Karpas-422 (cell line): ENCODE measurements around the gene HSD3B2. TPM values are rescaled to one million over a fixed set of nuclear protein-coding genes. Genes with fewer than 3 reads are reported as not detected.

Experiments used
- DNase-seq: peaks from one replicate; pipeline ENCODE4 v3.0.0-alpha.2; 2015
- H2AFZ ChIP-seq: fragments of 200-600 bp; sonication (generic); 2 replicates; pipeline ENCODE4 v1.6.1; 2014; ENCODE audit warnings: antibody characterized with exemption, low read length, mixed read lengths
- H3K27ac ChIP-seq: fragments of 200-600 bp; sonication (generic); 2 replicates; pipeline ENCODE4 v1.5.1; 2014; ENCODE audit warnings: mild to moderate bottlenecking, low read length, moderate library complexity
- H3K27me3 ChIP-seq: fragments of 200-600 bp; sonication (generic); 2 replicates; pipeline ENCODE4 v1.6.1; 2014; ENCODE audit warnings: low read length, mixed read lengths
- H3K36me3 ChIP-seq: fragments of 200-600 bp; sonication (generic); 2 replicates; pipeline ENCODE4 v1.6.1; 2014; ENCODE audit warnings: low read length, mixed read lengths; ENCODE audit not compliant: insufficient read depth
- H3K4me1 ChIP-seq: fragments of 200-600 bp; sonication (generic); 2 replicates; pipeline ENCODE4 v1.6.1; 2014; ENCODE audit warnings: mild to moderate bottlenecking, low read length, mixed read lengths
- H3K4me2 ChIP-seq: fragments of 200-600 bp; sonication (generic); 2 replicates; pipeline ENCODE4 v1.6.1; 2014; ENCODE audit warnings: low read length, low read depth, mild to moderate bottlenecking; ENCODE audit not compliant: poor library complexity, severe bottlenecking
- H3K4me3 ChIP-seq: fragments of 200-600 bp; sonication (generic); 2 replicates; pipeline ENCODE4 v1.5.1; 2014; ENCODE audit warnings: mild to moderate bottlenecking, antibody characterized with exemption, low read length, mixed read lengths
- H3K79me2 ChIP-seq: fragments of 200-600 bp; sonication (generic); 2 replicates; pipeline ENCODE4 v1.6.1; 2014; ENCODE audit warnings: mild to moderate bottlenecking, low read length, mixed read lengths
- H3K9ac ChIP-seq: fragments of 200-600 bp; sonication (generic); 2 replicates; pipeline ENCODE4 v1.6.0; 2014; ENCODE audit warnings: low read length
- H3K9me2 ChIP-seq: fragments of 200-600 bp; sonication (generic), shearing (Covaris generic); replicated peaks from 2 replicates; pipeline ENCODE4 v1.6.0; 2014; ENCODE audit warnings: mild to moderate bottlenecking, low read length, moderate library complexity; ENCODE audit not compliant: insufficient read depth
- H3K9me3 ChIP-seq: fragments of 300-700, 200-600 bp; sonication (generic); 2 replicates; pipeline ENCODE4 v1.6.1; 2014; ENCODE audit warnings: low read length, mixed read lengths
- H4K20me1 ChIP-seq: fragments of 200-600 bp; sonication (generic); 2 replicates; pipeline ENCODE4 v1.6.1; 2014; ENCODE audit warnings: mild to moderate bottlenecking, antibody characterized with exemption, low read length, low read depth; ENCODE audit not compliant: insufficient read depth
- total RNA-seq: library from RNA; depleted of rRNA; stranded (reverse); fragments of >200 nt; shearing (Covaris generic); gene quantifications from 2 replicates; pipeline ENCODE4 v1.2.3, GENCODE V29; 2014; ENCODE audit warnings: low replicate concordance; rRNA removed

Gene HSD3B2
- total RNA-seq, 1 experiment from 2014 or later, result not detected

DNA sequence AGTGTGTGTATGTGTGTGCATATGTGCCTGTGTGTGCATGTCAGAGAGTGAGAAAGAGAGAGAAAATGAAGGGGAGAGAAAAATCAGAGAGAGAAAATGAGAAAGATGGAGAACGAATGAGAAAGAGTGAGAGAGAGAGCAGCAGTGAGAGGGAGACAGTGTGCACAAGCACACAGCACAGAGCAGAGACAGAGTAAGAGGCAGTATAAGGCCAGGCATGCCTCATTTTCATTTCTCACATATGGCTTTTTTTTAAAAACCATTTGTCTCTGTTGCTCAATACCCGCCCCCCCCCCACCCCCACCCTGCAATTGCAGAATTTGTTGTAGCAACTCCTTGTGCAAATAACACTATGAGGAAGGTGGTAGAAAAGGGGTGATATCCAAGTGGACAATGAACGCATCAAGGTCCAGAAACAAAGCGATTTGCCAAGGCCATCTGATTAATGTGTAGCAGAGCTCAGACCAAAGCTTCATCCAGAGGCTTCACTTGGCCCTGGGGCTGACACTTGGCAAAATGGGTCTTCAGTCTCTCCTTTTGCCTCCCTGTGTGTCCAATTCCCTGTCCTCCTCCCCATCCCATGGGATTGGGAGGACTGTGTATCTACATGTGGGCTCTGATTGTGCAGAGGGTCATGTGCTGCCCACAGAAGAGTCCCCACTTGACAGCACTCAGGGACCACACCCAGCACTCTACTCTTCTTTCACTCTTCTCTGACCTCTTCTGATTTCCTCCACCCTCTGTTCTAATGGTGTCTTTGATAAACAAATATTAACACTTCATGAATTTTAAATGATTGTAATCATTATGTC, 53.1 kb downstream of the HSD3B2 start:
- H3K36me3 ChIP-seq, result no peaks in the 10 kb centered on the region
- H3K4me1 ChIP-seq, result no peaks in the 10 kb centered on the region
- H3K27ac ChIP-seq, result no peak overlapping the region
- H3K4me2 ChIP-seq, result no peak overlapping the region
- no peak overlapping the region for H3K9ac ChIP-seq
- H3K9me3 ChIP-seq, result no peaks in the 10 kb centered on the region
- H3K79me2 ChIP-seq, result no peaks in the 10 kb centered on the region
- no peak overlapping the region for H2AFZ ChIP-seq
- no peak for DNase-seq
- H3K9me2 ChIP-seq, result no peaks in the 10 kb centered on the region
- H4K20me1 ChIP-seq, result no peaks in the 10 kb centered on the region
- no peaks in the 10 kb centered on the region for H3K27me3 ChIP-seq
- no peak overlapping the region for H3K4me3 ChIP-seq

DNA sequence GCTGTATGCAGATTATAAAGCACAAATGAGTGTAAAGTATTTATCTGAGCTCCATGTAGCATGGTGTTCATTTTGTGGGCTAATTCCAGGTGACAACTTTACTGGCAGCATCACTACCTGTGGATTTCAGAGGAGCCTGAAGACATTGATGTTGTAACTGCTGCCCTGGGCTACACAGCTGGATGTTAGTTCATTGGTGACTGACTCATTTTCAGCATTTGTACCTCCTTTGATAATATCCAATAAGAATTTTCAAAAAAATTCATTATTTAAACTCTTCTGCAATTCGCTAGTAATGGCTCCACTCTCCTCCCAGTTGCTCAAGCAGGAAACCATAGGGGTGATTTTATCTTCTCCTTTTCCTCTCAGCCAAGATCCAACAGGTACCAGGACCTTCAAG, 54.8 kb downstream of the HSD3B2 start:
- Histone ChIP-seq H3K9ac (no peak overlapping the region), H3K9me3 (no peaks in the 10 kb centered on the region), H4K20me1 (no peaks in the 10 kb centered on the region), H3K27ac (no peak overlapping the region), H3K4me2 (no peak overlapping the region), H3K9me2 (no peaks in the 10 kb centered on the region), H3K79me2 (no peaks in the 10 kb centered on the region), H3K4me1 (no peaks in the 10 kb centered on the region), H2AFZ (no peak overlapping the region), H3K36me3 (no peaks in the 10 kb centered on the region), H3K27me3 (no peaks in the 10 kb centered on the region), H3K4me3 (no peak overlapping the region)
- no peak for DNase-seq

GRCh38 chr1:119470377-119470776, 55.4 kb downstream of the HSD3B2 start:
- no peaks in the 10 kb centered on the region for H3K9me2 ChIP-seq
- H4K20me1 ChIP-seq, result no peaks in the 10 kb centered on the region
- DNase-seq, result no peak
- H3K4me2 ChIP-seq, result no peak overlapping the region
- no peak overlapping the region for H2AFZ ChIP-seq
- H3K9me3 ChIP-seq, result no peaks in the 10 kb centered on the region
- no peak overlapping the region for H3K27ac ChIP-seq
- H3K79me2 ChIP-seq, result no peaks in the 10 kb centered on the region
- H3K4me3 ChIP-seq, result no peak overlapping the region
- no peak overlapping the region for H3K9ac ChIP-seq
- H3K36me3 ChIP-seq, result no peaks in the 10 kb centered on the region
- no peaks in the 10 kb centered on the region for H3K4me1 ChIP-seq
- H3K27me3 ChIP-seq, result no peaks in the 10 kb centered on the region

DNA sequence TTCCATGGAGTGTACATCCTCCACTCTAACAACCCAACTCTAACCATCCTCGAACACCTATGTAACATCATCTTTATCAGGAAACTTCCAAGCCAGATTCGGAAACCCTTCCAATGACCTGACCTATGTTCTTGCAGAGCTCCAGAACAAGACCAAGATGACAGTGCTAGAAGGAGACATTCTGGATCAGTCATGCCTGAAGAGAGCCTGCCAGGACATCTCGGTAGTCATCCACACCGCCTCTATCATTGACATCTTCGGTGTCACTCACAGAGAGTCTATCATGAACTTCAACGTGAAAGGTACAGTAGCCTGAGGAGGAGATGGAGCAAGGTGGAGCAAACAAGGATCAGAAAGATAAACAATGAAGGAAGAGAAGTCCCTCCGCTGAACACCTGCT, 56.0 kb downstream of the HSD3B2 start:
- H3K9ac ChIP-seq, result no peak overlapping the region
- no peak for DNase-seq
- H3K4me3 ChIP-seq, result no peak overlapping the region
- H3K79me2 ChIP-seq, result no peaks in the 10 kb centered on the region
- no peak overlapping the region for H3K27ac ChIP-seq
- H3K4me1 ChIP-seq, result no peaks in the 10 kb centered on the region
- H2AFZ ChIP-seq, result no peak overlapping the region
- H3K27me3 ChIP-seq, result no peaks in the 10 kb centered on the region
- no peaks in the 10 kb centered on the region for H3K9me3 ChIP-seq
- H4K20me1 ChIP-seq, result no peaks in the 10 kb centered on the region
- H3K36me3 ChIP-seq, result no peaks in the 10 kb centered on the region
- no peak overlapping the region for H3K4me2 ChIP-seq
- H3K9me2 ChIP-seq, result no peaks in the 10 kb centered on the region

- Histone ChIP-seq H3K9me2 (no peaks in the 10 kb centered on the region), H2AFZ (no peak overlapping the region), H4K20me1 (no peaks in the 10 kb centered on the region), H3K4me2 (no peak overlapping the region), H3K27ac (no peak overlapping the region), H3K9ac (no peak overlapping the region), H3K4me1 (no peaks in the 10 kb centered on the region), H3K4me3 (no peak overlapping the region), H3K79me2 (no peaks in the 10 kb centered on the region), H3K9me3 (no peaks in the 10 kb centered on the region), H3K27me3 (no peaks in the 10 kb centered on the region), H3K36me3 (no peaks in the 10 kb centered on the region)
- no peak for DNase-seq
Observed at GRCh38 chr1:119471566-119471965, 56.6 kb downstream of the HSD3B2 start.

DNA sequence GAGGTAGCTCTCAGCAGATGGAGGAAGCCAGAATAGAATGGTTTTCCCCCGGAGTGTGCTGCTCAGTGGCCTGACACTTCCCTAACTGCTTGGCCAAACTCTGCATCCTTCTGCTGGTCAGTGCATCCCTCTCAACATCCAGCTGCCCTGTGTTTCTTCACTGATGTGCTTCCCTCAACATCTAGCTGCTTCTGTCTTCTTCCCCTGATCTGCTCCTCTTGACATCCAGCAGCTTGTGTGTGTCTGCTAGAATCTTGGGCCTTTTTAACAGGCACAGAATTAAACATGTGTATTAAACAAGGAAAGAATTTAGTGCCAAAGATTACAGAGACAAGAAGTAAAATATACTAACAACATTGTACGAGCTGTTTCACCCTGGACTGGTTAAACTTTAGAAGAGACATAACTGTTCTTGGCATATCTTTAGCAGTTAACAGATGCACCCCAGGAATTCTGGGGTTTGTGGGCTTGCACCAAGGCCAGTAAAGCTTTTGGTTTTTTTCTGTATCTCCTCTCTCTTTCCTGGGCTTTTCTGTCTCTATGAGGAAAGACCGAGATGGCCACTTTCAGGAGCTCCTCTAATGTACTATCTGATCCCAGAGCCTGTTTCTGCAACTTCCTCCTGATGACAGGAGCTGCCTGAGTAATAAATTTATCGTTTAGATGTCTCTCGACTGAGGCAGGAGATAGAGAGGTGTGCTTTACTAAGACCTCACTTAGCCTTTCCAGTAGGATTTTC, 57.3 kb downstream of the HSD3B2 start:
- H3K4me3 ChIP-seq, result no peak overlapping the region
- H3K36me3 ChIP-seq, result no peaks in the 10 kb centered on the region
- H3K9me3 ChIP-seq, result no peaks in the 10 kb centered on the region
- no peaks in the 10 kb centered on the region for H4K20me1 ChIP-seq
- no peak overlapping the region for H2AFZ ChIP-seq
- no peaks in the 10 kb centered on the region for H3K27me3 ChIP-seq
- H3K79me2 ChIP-seq, result no peaks in the 10 kb centered on the region
- no peak overlapping the region for H3K27ac ChIP-seq
- no peak overlapping the region for H3K9ac ChIP-seq
- H3K4me1 ChIP-seq, result no peaks in the 10 kb centered on the region
- H3K9me2 ChIP-seq, result no peaks in the 10 kb centered on the region
- no peak overlapping the region for H3K4me2 ChIP-seq
- DNase-seq, result no peak

Other genes starting within 250 kb of the HSD3B2 start
- gene HAO2, start 46.4 kb upstream of the HSD3B2 start, total RNA-seq, result not detected in 2 replicates
- gene HSD3B1, start 92.1 kb downstream of the HSD3B2 start, total RNA-seq, result not detected in 2 replicates
- not detected in 2 replicates for gene ZNF697, start 233.1 kb downstream of the HSD3B2 start, total RNA-seq